ENCODE data around the gene COL26A1. TPM values are rescaled to one million over a fixed set of nuclear protein-coding genes. Genes with fewer than 3 reads are reported as not detected.
"Not testable (repeated sequence)": the region's sequence is repeated elsewhere in the genome, so short reads cannot be mapped to it uniquely, and the experiment has no call there.

Gene COL26A1
- total RNA-seq, 6 experiments from 2014 or later: not detected

GRCh38 chr7:101330011-101330484 is 32.6 kb upstream of the COL26A1 start:
- no peaks in the 10 kb centered on the region for H3K9me3 Mint-ChIP-seq
- H3K27ac Mint-ChIP-seq: no peak overlapping the region
- H3K4me1 Mint-ChIP-seq (ENCODE audit: low read depth): no peaks in the 10 kb centered on the region
- H3K4me3 Mint-ChIP-seq: no peak overlapping the region
- no peaks in the 10 kb centered on the region for H3K36me3 Mint-ChIP-seq (ENCODE audit: low read depth)
- peaks cover 20% of the 10 kb centered on the region for H3K27me3 Mint-ChIP-seq (ENCODE audit: insufficient read depth)
- DNase-seq: no peak
- TF ChIP-seq CTCF (IDR thresholded peaks at IDR 0.05): no peak

DNA sequence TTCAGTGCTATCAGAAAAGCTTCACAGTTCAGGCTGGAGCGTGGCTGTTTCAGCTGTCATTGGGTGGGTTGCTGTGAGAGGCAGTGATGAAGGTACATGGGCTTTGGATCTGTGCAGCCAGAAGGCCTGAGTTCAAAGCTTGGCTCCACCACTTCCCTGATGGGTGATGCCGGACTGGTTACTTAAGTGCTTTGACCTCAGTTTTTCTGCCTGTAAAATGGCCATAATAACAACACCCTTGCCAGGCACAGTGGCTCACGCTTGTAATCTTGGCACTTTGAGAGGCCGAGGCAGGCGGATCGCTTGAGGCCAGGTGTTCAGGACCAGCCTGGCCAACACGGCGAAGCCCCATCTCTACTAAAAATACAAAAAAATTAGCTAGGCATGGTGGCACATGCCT is 30.6 kb upstream of the COL26A1 start:
- Mint-ChIP-seq H3K9me3 (no peaks in the 10 kb centered on the region), H3K4me1 (ENCODE audit: low read depth) (no peaks in the 10 kb centered on the region)

GRCh38 chr7:101333912-101334311 is 28.8 kb upstream of the COL26A1 start:
- TF ChIP-seq CTCF (IDR thresholded peaks at IDR 0.05): no peak
- no peaks in the 10 kb centered on the region for H3K9me3 Mint-ChIP-seq
- H3K27me3 Mint-ChIP-seq (ENCODE audit: insufficient read depth): peaks cover 28% of the 10 kb centered on the region
- H3K4me1 Mint-ChIP-seq (ENCODE audit: low read depth): no peaks in the 10 kb centered on the region
- H3K27ac Mint-ChIP-seq: no peak overlapping the region
- H3K36me3 Mint-ChIP-seq (ENCODE audit: low read depth): no peaks in the 10 kb centered on the region
- no peak for DNase-seq
- no peak overlapping the region for H3K4me3 Mint-ChIP-seq

More for the DNA sequence above, 30.6 kb upstream of the COL26A1 start:
- no peak for DNase-seq
- Mint-ChIP-seq H3K4me3 (no peak overlapping the region), H3K27me3 (ENCODE audit: insufficient read depth) (peaks cover 27% of the 10 kb centered on the region), H3K27ac (no peak overlapping the region), H3K36me3 (ENCODE audit: low read depth) (no peaks in the 10 kb centered on the region)
- TF ChIP-seq CTCF (IDR thresholded peaks at IDR 0.05): no peak

GRCh38 chr7:101340379-101340778 is 22.3 kb upstream of the COL26A1 start:
- Mint-ChIP-seq H3K4me1 (ENCODE audit: low read depth) (no peaks in the 10 kb centered on the region), H3K4me3 (no peak overlapping the region), H3K27ac (no peak overlapping the region), H3K36me3 (ENCODE audit: low read depth) (no peaks in the 10 kb centered on the region), H3K27me3 (ENCODE audit: insufficient read depth) (peaks cover 33% of the 10 kb centered on the region), H3K9me3 (no peaks in the 10 kb centered on the region)
- TF ChIP-seq CTCF (IDR thresholded peaks at IDR 0.05): no peak
- DNase-seq: no peak

- H3K9me3 Mint-ChIP-seq: no peaks in the 10 kb centered on the region
- H3K36me3 Mint-ChIP-seq (ENCODE audit: low read depth): no peaks in the 10 kb centered on the region
- H3K27me3 Mint-ChIP-seq (ENCODE audit: insufficient read depth): peaks cover 29% of the 10 kb centered on the region
- no peaks in the 10 kb centered on the region for H3K4me1 Mint-ChIP-seq (ENCODE audit: low read depth)
- H3K4me3 Mint-ChIP-seq: no peak overlapping the region
- TF ChIP-seq CTCF (IDR thresholded peaks at IDR 0.05): no peak
- H3K27ac Mint-ChIP-seq: no peak overlapping the region
- DNase-seq: no peak
Measured at GRCh38 chr7:101342892-101343291, 19.8 kb upstream of the COL26A1 start.

- Mint-ChIP-seq H3K27ac (no peak overlapping the region), H3K36me3 (ENCODE audit: low read depth) (no peaks in the 10 kb centered on the region), H3K9me3 (no peaks in the 10 kb centered on the region), H3K27me3 (ENCODE audit: insufficient read depth) (peaks cover 25% of the 10 kb centered on the region), H3K4me3 (no peak overlapping the region), H3K4me1 (ENCODE audit: low read depth) (no peaks in the 10 kb centered on the region; the same call in 1 of the 2 replicates)
- no peak for TF ChIP-seq CTCF (IDR thresholded peaks at IDR 0.05)
- no peak for DNase-seq
Measured at GRCh38 chr7:101347477-101347876, 15.2 kb upstream of the COL26A1 start.

DNA sequence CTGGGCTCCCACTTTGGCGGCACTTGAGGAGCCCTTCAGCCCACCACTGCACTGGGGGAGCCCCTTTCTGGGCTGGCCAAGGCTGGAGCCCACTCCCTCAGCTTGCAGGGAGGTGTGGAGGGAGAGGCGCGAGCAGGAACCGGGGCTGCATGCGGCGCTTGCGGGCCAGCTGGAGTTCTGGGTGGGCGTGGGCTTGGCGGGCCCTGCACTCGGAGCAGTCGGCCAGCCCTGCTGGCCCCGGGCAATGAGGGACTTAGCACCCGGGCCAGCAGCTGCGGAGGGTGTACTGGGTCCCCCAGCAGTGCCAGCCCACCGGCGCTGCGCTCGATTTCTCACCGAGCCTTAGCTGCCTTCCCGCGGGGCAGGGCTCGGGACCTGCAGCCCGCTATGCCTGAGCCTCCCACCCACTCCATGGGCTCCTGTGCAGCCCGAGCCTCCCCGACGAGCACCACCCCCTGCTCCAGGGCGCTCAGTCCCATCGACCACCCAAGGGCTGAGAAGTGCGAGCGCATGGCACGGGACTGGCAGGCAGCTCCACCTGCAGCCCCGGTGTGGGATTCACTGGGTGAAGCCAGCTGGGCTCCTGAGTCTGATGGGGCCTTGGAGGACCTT is 14.1 kb upstream of the COL26A1 start:
- not testable (repeated sequence) for DNase-seq; H3K4me3 Mint-ChIP-seq; H3K4me1 Mint-ChIP-seq (ENCODE audit: low read depth); H3K36me3 Mint-ChIP-seq (ENCODE audit: low read depth); H3K27ac Mint-ChIP-seq; H3K9me3 Mint-ChIP-seq
- peaks cover 24% of the 10 kb centered on the region for H3K27me3 Mint-ChIP-seq (ENCODE audit: insufficient read depth)

GRCh38 chr7:101349300-101349699 is 13.4 kb upstream of the COL26A1 start:
- not testable (repeated sequence) for H3K27ac Mint-ChIP-seq; H3K36me3 Mint-ChIP-seq (ENCODE audit: low read depth); H3K4me1 Mint-ChIP-seq (ENCODE audit: low read depth); DNase-seq; H3K9me3 Mint-ChIP-seq; H3K4me3 Mint-ChIP-seq
- H3K27me3 Mint-ChIP-seq (ENCODE audit: insufficient read depth): peaks cover 23% of the 10 kb centered on the region

All from HFFc6 (cell line).